ENCODE measurements around the gene OPN1LW.

DNA sequence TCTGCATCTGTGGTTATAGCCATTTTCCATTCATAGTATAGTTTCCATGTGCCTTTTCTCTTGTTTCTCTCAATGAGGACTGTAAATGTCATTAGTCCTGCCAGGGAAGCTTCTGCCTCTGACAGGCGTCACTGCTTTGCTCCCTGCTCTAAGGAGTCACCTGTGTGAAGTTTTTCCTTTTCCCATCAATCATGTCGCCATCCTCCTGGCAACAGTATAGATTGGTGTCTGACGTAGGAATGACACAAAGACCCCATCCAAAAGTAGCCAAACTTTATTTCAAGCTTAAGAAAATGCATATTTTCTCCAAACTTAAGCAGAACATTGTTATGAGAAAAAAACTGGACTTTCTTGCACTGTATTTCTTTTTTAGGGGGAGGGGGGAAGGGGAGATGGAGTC, 23.5 kb upstream of the OPN1LW start:
- TF ChIP-seq YY1 (IDR thresholded peaks at IDR 0.05; ENCODE audit: low read depth, low read length): no peak
- TF ChIP-seq, protein P1, sequence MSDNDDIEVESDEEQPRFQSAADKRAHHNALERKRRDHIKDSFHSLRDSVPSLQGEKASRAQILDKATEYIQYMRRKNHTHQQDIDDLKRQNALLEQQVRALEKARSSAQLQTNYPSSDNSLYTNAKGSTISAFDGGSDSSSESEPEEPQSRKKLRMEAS (IDR thresholded peaks at IDR 0.05): no peak
- no peak for TF ChIP-seq CEBPB (IDR thresholded peaks at IDR 0.05; ENCODE audit: low read depth, low read length)
- no peak for TF ChIP-seq CTCF (IDR thresholded peaks at IDR 0.05; ENCODE audit: control extremely low read depth in 1 of 3, insufficient read depth in 1 of 3, low read depth in 1 of 3, low read length in 3 of 3)
- TF ChIP-seq SRF (IDR thresholded peaks at IDR 0.05; ENCODE audit: low read depth, low read length): no peak
- no peak for TF ChIP-seq RFX5 (IDR thresholded peaks at IDR 0.05; ENCODE audit: borderline replicate concordance, low read depth, low read length)
- TF ChIP-seq, protein P2, sequence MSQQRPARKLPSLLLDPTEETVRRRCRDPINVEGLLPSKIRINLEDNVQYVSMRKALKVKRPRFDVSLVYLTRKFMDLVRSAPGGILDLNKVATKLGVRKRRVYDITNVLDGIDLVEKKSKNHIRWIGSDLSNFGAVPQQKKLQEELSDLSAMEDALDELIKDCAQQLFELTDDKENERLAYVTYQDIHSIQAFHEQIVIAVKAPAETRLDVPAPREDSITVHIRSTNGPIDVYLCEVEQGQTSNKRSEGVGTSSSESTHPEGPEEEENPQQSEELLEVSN (IDR thresholded peaks at IDR 0.05): no peak
- TF ChIP-seq EZH2 (IDR thresholded peaks at IDR 0.05; ENCODE audit: low read depth, low read length, severe bottlenecking): no peak
- TF ChIP-seq NANOG (IDR thresholded peaks at IDR 0.05; ENCODE audit: insufficient read depth, low read depth, low read length, poor library complexity, severe bottlenecking): no peak
- TF ChIP-seq EP300 (IDR thresholded peaks at IDR 0.05; ENCODE audit: borderline replicate concordance in 1 of 2, low read depth in 2 of 2, low read length in 2 of 2): no peak
- TF ChIP-seq TBP (IDR thresholded peaks at IDR 0.05; ENCODE audit: low read depth, low read length): no peak
- no peak for TF ChIP-seq POLR2A (IDR thresholded peaks at IDR 0.05; ENCODE audit: control extremely low read depth in 1 of 2, low read depth in 2 of 2, low read length in 2 of 2)
- no peak for TF ChIP-seq TAF1 (IDR thresholded peaks at IDR 0.05; ENCODE audit: low read depth, low read length)
- no peak for TF ChIP-seq JUN (IDR thresholded peaks at IDR 0.05; ENCODE audit: low read depth, low read length)

Measured in H1 (cell line).